SU-DHL-6 (cell line): ENCODE data around the gene RFC2.
A peak's percentile ranks its signal among the peaks of the same experiment; 100 is the strongest.

Experiments used
- H2AFZ ChIP-seq: fragments of 200-600 bp; sonication (generic); 2 replicates; pipeline ENCODE4 v1.6.1; 2014; ENCODE audit warnings: low read depth, mild to moderate bottlenecking, moderate library complexity, mixed read lengths, antibody characterized with exemption, low read length; ENCODE audit not compliant: severe bottlenecking
- H3F3A ChIP-seq: fragments of 200-600 bp; shearing (Covaris generic); 2 replicates; pipeline ENCODE4 v1.6.0; 2016; ENCODE audit warnings: antibody characterized with exemption, mild to moderate bottlenecking; ENCODE audit not compliant: insufficient read depth
- H3K27ac ChIP-seq: fragments of 200-600 bp; sonication (generic); 2 replicates; pipeline ENCODE4 v1.5.1; 2016; ENCODE audit warnings: low read depth, mild to moderate bottlenecking, low read length, moderate library complexity, mixed read lengths
- H3K27me3 ChIP-seq: fragments of 200-600 bp; sonication (generic), shearing (Covaris generic); 2 replicates; pipeline ENCODE4 v1.6.0; 2014; ENCODE audit warnings: mild to moderate bottlenecking, low read length
- H3K36me3 ChIP-seq: fragments of 200-600 bp; sonication (generic); 2 replicates; pipeline ENCODE4 v1.6.1; 2014; ENCODE audit warnings: mild to moderate bottlenecking, low read length, mixed read lengths
- H3K4me2 ChIP-seq: fragments of 300-600, 200-600 bp; shearing (Covaris generic), sonication (generic); 2 replicates; pipeline ENCODE4 v1.6.0; 2014; ENCODE audit warnings: low read length, low read depth, mild to moderate bottlenecking; ENCODE audit not compliant: poor library complexity, severe bottlenecking
- H3K4me3 ChIP-seq: fragments of 200-600 bp; sonication (generic); 2 replicates; pipeline ENCODE4 v1.5.1; 2014; ENCODE audit warnings: antibody characterized with exemption, low read length, mild to moderate bottlenecking, mixed read lengths; ENCODE audit not compliant: insufficient read depth, poor library complexity, severe bottlenecking
- H3K79me2 ChIP-seq: fragments of 200-600 bp; sonication (generic); 2 replicates; pipeline ENCODE4 v1.6.1; 2014; ENCODE audit warnings: mild to moderate bottlenecking, low read length, moderate library complexity; ENCODE audit not compliant: insufficient read depth
- H3K9ac ChIP-seq: fragments of 200-600 bp; sonication (generic); 2 replicates; pipeline ENCODE4 v1.7.0; 2014; ENCODE audit warnings: mild to moderate bottlenecking, low read length
- H3K9me2 ChIP-seq: fragments of 200-600 bp; sonication (generic); replicated peaks from 2 replicates; pipeline ENCODE4 v1.6.1; 2014; ENCODE audit warnings: low read length; ENCODE audit not compliant: insufficient read depth
- H3K9me3 ChIP-seq: fragments of 200-600 bp; sonication (generic); 2 replicates; pipeline ENCODE4 v1.6.1; 2014; ENCODE audit warnings: low read length, mixed read lengths; ENCODE audit not compliant: insufficient read depth
- H4K20me1 ChIP-seq: fragments of 200-600 bp; sonication (generic); 2 replicates; pipeline ENCODE4 v1.6.1; 2014; ENCODE audit warnings: low read depth, mild to moderate bottlenecking, antibody characterized with exemption, low read length, moderate library complexity, mixed read lengths
- EZH2phosphoT487 ChIP-seq: fragments of 200-600 bp; sonication (generic), shearing (Covaris generic); conservative IDR thresholded peaks from 2 replicates; pipeline ENCODE4 v1.6.1; 2018; ENCODE audit warnings: mild to moderate bottlenecking, antibody characterized with exemption, low read length, moderate library complexity, mixed read lengths
- TF ChIP-seq, protein P1 (sequence below): fragments of 200-600 bp; sonication (generic); IDR thresholded peaks from one replicate; pipeline ENCODE4 v1.5.1; 2017; ENCODE audit warnings: antibody characterized with exemption, mild to moderate bottlenecking, low read length, moderate library complexity; ENCODE audit not compliant: insufficient read depth, poor library complexity, severe bottlenecking

Gene RFC2

GRCh38 chr7:74290981-74291441 lies 36.8 kb upstream of the RFC2 start:
- Histone ChIP-seq H3K79me2 (no peaks in the 10 kb centered on the region), H3K36me3 (no peaks in the 10 kb centered on the region), H3K9me3 (no peaks in the 10 kb centered on the region), H4K20me1 (no peaks in the 10 kb centered on the region), H3K4me3 (no peak overlapping the region), H3K9ac (no peak overlapping the region), H2AFZ (no peak overlapping the region), H3K9me2 (no peaks in the 10 kb centered on the region), H3K4me2 (no peak overlapping the region), H3K27ac (no peak overlapping the region), H3F3A (no peaks in the 10 kb centered on the region), H3K27me3 (no peaks in the 10 kb centered on the region)
- no peak for TF ChIP-seq EZH2phosphoT487
- TF ChIP-seq, protein P1, sequence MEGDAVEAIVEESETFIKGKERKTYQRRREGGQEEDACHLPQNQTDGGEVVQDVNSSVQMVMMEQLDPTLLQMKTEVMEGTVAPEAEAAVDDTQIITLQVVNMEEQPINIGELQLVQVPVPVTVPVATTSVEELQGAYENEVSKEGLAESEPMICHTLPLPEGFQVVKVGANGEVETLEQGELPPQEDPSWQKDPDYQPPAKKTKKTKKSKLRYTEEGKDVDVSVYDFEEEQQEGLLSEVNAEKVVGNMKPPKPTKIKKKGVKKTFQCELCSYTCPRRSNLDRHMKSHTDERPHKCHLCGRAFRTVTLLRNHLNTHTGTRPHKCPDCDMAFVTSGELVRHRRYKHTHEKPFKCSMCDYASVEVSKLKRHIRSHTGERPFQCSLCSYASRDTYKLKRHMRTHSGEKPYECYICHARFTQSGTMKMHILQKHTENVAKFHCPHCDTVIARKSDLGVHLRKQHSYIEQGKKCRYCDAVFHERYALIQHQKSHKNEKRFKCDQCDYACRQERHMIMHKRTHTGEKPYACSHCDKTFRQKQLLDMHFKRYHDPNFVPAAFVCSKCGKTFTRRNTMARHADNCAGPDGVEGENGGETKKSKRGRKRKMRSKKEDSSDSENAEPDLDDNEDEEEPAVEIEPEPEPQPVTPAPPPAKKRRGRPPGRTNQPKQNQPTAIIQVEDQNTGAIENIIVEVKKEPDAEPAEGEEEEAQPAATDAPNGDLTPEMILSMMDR = no peak

- Histone ChIP-seq H3K27ac (no peak overlapping the region), H3K9me3 (no peaks in the 10 kb centered on the region), H3K9me2 (no peaks in the 10 kb centered on the region), H2AFZ (no peak overlapping the region), H3K27me3 (no peaks in the 10 kb centered on the region), H3K4me3 (no peak overlapping the region), H3F3A (no peaks in the 10 kb centered on the region), H4K20me1 (no peaks in the 10 kb centered on the region), H3K4me2 (no peak overlapping the region), H3K36me3 (no peaks in the 10 kb centered on the region), H3K9ac (no peak overlapping the region), H3K79me2 (no peaks in the 10 kb centered on the region)
- no peak for TF ChIP-seq EZH2phosphoT487
- TF ChIP-seq, protein P1 = no peak
Measured at GRCh38 chr7:74290553-74290950, 36.4 kb upstream of the RFC2 start.

DNA sequence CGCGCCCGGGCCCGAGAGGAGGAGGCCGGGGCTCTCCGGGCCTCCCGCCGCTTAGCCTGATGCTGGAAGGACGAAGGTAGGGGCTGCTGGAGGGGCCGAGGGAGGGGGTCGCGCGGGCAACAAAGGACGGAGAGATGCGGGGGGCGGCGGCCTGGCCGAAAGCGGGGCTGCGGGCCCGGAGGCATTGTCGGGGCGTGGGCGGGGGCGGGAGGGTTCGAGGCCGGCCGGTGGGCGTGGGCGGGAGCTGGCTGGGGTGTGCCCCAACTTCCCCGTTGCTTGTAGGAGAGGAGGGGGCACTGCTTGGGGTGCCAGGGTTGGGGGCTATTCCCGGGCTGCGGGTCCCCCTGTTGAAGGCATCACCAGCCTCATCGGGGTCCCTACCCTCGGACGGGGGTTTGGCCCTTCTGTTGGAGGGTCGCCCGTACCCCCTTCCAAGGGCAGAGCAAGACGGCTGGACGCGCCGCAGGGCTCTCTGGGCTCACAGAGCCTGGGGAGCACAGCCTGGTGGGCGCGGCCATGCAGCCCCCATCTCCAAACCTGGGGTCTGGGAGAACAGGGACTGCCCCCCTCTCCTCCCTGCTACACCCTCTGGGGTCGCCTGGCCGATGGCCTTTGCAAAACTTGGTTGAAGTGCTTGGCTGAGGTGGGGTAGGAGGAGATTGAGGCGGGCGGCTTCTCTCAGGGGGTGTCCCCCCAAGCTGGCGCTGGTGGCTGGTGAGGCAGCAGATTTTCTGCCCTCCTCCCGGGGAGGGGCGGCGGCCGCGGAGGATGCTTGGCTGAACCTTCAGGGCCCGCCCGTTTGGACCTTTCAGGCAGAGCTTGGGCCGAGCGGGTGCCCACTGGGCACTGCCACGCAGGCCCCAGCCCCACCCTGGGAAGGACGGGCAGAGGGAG lies 35.7 kb upstream of the RFC2 start:
- Histone ChIP-seq H3K36me3 (no peaks in the 10 kb centered on the region), H2AFZ (no peak overlapping the region), H3K79me2 (no peaks in the 10 kb centered on the region), H3K4me3 (peak overlapping the region; percentile 46), H3K4me2 (peak overlapping the region; percentile 64), H4K20me1 (no peaks in the 10 kb centered on the region), H3F3A (no peaks in the 10 kb centered on the region), H3K27ac (no peak overlapping the region), H3K27me3 (no peaks in the 10 kb centered on the region), H3K9me2 (no peaks in the 10 kb centered on the region), H3K9ac (peak overlapping the region; percentile 46; the same call in 1 of the 2 replicates), H3K9me3 (no peaks in the 10 kb centered on the region)
- no peak for TF ChIP-seq EZH2phosphoT487
- TF ChIP-seq, protein P1 = no peak
